Hematopoietic multipotent progenitor cell treated with erythropoietin and hydrocortisone succinate and interleukin-3 and kit ligand, for 15 days (in vitro differentiated cells): Measurements from ENCODE around the gene L2HGDH.
"Not testable (repeated sequence)": the region's sequence is repeated elsewhere in the genome, so short reads cannot be mapped to it uniquely, and the experiment has no call there.

Experiments
- DNase-seq: peaks from one replicate; pipeline ENCODE4 v3.0.0-alpha.2; 2015; ENCODE audit warnings: low spot score

L2HGDH gene

DNA sequence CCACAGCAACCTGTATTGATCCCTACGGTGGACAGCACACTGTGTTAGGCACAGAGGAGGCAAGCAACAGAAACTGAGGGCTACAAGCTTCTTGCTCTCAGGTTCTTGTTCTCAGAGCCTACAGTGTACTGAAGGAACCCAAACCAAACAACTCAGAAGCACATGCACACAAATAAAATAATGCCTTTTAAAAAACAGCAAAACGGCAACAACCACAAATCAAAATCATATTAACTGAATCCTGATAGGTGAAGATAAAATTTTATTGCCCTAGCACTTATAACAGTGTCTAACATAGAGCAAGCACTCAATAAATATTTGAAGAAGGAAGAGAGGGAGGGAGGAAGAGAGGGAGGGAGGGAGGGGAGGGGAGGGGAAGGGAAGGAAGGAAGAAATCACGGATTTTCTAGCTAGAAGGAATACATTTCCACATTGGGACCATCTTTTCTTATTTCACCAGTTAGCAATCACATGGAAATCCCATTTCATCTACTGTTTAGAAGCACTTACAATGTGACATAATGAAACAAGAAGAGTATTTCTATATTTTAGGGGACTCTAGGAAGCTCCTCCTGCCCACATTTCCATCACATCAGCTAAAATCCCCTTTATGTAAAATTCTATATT is 27.3 kb upstream of the L2HGDH start:
- no peak for DNase-seq

DNA sequence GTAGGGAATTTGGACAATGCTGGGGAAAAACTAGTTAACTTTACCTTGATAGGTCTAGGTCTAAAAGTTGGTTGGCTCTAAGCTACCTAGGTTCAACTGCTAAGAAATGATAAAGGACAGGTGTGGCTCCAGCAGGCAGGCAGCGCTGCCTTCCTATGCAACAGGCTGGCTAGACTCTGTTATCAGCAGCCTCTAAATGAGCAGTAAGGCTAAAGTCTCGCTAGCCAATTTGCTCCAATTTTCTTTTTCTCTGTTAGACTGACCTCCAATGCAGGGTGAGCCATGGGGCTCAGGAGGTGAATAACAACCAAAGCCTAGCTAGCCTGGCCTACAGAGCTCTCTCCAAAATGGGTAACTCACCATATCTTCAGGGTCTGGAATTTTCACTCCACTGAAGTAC is 26.6 kb upstream of the L2HGDH start:
- DNase-seq = peak; percentile 55

DNA sequence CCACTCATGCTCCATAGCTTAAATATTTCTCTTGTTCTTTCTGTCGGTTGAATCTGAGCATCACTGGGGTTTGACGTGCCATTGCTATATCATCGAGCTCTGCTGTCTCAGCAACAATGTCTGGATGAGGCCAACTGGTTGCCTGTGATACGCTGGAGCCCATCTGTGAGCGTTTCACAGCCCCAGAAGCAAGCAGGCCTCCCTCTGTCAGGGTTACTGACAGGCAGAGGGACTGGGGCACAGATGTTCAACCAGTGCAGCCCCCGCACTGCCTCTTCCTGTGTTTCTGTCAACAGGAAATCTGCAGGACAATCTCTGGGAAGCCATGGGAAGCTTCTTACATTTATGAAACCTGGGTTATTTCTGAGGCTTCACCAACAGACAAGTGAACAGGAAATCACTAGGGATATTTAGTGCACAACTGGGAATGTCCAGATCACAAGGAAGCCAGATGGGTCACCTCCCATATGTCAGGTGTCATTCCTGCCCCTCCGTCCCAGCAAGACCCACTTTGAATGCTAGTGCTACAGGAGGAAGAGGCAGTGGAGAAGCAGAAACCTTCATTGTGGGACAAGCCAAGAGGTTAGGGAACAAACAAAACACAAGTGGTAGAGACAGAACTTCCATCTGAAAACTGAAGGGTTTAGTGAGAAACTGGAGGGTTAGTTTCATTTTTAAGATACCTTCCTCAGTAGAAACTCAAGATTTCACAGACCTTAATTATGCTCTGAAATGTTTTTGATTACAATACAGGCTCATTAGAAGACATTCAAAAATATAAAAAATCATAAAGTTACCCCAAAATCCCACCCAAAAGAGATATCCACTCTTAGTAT is 24.2 kb upstream of the L2HGDH start:
- DNase-seq = peak; percentile 68

DNA sequence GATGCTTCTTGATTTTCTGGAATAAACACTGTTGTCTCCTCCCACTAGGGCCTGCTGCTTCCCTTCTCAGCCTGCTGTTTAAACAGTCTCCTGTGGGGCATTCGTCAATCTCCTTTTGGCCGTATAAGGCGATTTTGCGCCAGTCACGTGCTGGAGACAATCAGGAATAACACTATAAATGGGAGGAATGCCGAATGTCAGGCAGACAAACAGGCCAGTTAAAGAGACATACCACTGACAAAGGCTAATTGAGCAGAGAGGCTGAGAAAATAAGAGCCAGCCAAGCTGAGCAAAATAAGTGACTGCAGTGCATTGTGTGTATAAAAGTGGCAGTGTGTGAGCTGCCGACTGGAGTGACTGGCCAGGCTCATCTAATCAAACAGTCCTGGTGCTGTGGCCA is 23.4 kb upstream of the L2HGDH start:
- DNase-seq = no peak

DNA sequence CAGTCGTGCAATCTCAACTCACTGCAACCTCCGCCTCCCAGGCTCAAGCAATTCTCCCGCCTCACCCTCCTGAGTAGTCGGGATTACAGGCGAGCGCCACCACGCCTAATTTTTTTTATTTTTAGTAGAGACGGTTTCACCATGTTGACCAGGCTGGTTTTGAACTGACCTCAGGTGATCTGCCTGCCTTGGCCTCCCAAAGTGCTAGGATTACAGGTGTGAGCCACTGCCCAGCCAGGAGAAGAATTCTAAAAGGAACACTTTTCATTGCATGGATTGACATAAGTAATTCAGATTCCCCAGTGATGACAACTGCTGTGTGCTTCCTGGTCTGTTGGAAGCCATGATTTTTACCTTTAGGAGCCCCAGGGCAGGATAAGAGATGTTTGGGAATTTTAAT is 22.2 kb upstream of the L2HGDH start:
- no peak for DNase-seq

DNA sequence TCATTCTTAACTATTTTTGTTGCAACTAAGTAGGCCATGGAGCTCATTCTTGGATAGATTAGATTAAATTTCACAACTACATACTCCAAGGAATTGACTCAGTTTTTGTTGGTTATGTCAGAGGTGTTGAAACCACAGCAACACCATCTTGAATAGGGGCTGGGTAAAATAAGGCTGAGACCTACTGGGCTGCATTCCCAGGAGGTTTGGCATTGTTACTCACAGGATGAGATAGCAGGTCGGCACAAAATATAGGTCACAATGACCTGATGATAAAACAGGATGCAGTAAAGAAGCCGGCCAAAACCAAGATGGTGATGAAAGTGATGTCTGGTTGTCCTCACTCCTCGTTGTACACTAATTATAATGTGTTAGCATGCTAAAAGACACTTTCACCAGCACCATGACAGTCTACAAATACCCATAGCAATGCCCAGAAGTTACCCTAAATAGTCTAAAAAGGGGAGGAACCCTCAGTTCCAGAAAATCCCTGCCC is 21.0 kb upstream of the L2HGDH start:
- no peak for DNase-seq

DNA sequence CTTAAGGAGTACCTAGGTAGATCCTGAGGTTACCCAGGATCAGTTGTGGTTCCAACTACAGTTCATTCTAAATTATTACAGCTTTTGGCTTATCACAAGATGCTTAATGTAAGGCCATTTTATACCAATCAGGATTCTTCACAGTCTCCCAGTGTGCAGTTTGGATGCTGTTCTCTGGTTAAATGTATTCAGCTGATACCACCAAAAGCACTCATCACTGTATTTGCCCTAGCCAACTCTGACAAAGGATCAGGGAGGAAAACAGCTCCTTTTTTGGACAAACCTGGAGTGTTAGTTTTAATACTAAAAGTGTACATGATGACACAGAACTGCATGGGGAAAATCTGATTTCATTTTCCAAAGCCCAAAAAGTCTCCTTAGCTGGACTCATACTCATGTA is 19.6 kb upstream of the L2HGDH start:
- no peak for DNase-seq

DNA sequence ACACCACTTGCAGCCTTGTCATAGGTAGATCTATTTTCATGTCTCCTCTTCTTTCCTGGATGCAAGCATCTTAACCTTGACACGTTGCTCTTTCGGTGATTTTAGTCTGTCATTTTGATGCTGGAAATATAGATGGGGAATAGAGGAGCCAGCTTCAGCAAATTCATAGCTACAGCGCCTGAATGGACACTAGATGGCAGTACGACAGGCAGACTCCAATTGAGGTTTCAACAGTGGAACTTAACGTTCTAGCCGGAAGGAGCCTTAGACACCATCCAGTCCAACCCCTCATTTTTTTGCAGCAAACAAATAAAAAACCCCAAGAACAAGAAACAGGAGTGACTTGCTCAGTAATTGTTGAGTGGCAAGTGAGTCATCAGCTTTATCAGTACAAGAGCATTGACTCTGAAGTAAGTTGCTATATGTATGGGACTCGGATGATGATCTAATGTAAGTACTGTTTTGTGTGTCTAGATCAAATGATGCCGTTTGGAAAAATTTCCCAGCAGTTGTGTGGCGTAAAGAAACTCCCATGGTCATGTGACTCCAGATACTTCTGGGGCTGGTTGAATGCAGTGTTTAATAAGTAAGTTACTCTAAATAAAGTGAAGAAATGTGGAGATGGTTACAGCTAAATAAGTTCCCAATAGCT is 9.1 kb upstream of the L2HGDH start:
- peak; percentile 90 for DNase-seq

DNA sequence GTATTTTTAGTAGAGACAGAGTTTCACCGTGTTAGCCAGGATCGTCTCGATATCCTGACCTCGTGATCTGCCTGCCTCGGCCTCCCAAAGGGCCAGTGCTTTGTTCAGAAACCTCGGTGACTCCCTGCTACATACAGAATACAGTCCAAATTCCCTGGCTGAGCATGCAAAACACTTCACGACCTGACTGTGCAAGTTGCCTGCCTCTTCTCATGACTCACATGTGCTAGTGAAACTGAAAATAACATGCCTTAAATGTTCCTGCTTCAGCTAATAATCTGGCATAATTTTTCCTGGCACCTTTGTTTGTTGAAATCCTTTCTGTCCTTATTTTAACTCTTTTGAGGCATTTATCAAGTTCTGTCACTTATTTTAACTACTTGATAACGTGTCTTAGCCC is 8.3 kb upstream of the L2HGDH start:
- DNase-seq = peak; percentile 44

DNA sequence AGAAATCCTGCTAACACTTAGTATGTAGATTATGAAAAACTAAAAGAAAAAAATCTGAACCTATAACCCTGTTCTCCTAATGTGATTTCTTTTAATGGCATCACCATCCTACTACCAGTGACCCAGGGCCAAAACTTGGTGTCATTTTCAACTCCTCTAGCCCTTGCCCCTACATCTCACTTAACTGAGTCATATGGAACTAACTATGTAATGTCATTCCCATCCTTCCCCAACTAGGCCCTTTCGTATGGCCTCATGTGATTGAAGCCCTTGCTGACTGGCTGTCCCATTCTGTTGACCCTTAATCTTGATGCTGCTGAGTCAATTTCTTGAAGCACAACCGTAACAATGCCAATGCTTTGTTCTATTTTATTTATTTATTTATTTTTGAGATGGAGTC is 7.7 kb upstream of the L2HGDH start:
- DNase-seq = no peak

DNA sequence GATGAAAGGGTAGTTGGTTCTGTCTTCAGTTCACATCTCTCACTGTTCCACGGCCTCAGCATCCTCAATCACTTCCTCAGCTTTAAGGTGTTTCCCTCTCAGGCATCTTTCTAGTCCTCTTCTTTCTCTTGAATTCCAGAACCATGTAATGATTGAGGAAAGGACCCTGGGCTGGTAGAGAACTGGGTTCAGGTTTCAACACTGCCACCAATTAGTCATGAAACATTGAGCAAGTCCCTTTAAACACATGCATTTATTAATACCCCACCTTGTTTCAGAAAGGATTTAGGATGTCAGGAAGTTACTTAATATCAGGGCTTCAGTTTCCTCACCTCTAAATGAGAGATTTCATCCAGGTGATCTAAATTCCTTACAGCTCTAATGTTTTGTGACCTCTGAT is 7.3 kb upstream of the L2HGDH start:
- DNase-seq = no peak

DNA sequence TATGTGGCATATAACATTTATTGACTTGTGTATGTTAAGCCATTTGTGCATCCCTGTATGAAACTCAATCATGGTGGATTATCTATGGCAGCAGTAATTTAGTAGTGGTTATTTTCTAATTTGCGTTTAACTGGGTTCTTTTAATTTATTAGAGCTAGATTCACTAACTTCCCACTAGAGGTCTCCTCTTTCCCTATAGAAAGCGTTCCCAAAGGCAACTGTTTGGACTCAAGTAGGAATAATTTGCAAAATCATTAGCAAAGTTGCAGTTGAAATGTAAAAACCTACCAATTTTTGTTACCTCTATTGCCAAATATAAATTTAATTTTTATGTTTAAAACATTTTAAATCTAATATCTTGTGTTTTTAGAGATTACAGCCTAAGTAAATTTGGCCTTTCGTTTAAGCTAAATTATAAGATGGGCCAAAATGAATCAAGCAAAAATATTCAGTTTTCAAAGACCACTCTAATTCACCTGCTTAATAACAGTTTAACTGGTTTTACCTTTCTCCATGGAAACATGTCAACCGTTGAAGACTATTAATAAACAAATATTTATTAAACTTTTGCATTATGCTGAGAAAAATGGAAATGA is 6.1 kb upstream of the L2HGDH start:
- DNase-seq = peak; percentile 77

DNA sequence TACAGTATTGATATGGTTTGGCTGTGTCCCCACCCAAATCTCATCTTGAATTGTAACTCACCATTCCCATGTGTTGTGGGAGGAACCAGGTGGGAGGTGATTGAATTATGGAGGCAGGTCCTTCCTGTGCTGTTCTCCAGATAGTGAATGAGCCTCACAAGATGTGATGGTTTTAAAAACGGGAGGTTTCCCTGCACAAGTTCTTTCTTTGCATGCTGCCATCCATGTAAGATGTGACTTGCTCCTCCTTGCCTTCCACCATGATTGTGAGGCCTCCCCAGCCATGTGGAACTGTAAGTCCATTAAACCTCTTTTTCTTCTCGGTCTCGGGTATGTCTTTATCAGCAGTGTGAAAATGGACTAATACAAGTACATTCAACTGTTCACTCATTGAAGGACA is 2.1 kb upstream of the L2HGDH start:
- DNase-seq = not testable (repeated sequence)

DNA sequence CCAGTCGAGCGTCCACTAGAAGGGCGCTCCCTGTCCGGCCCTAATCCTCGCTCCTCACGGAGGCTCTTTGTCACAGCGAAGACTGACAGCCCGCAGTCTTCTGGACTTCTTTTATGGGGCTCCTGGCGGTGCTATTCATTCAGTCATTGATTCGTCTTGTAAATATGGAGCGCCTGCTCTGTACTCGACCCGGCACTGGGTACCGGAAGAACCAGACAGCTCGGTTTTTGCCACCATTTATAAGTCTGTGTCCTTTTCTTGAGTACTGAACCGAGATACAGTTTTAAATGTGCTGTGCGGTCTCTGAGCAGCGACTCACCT is 665 bp upstream of the L2HGDH start:
- DNase-seq = no peak

DNA sequence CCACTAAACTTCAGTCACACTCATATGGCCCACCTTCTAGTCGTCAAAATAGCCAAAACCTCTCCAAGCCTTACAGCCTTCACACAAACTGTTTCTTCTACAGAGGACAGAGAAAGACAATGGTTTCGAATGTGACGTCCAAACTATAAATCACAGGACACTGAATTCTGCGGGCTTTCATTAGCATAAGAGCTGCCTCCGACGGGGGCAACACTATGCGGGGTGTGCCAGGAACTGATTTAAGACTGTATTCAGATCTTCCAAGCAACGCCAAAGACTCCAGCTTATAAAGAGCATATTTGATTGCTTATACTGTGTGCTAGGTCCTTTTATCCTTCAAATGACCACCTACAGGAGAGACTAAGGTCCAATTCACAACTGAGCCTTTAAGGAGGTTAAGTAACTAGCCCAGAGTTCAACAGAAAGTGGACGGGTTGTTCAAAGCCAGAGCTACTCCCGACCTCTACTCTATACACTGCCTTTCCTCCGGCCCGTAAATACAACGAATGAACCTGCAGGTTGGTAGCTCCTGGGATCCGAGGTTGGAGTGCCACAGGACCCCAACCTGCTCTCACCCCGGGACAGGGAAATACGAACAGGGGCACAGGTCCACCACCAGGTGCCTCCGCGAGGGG is 575 bp downstream of the L2HGDH start:
- no peak for DNase-seq

DNA sequence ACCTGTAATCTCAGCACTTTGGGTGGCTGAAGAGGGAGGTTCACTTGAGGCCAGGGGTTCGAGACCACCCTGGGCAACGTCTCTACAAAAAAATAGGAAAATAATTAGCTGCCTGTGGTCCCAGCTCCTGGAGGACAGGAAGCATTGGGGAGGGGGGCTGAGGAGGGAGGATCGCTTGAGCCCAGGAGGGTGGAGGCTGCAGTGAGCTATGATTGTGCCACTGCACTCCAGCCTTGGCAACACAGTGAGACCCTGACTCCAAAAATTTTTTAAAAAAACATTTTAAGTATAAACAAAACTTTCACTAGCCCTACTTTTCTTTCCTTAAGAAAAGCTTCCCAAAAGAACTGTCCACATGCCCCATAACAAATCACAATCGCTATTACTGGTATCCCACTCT is 1.6 kb downstream of the L2HGDH start:
- DNase-seq = no peak

DNA sequence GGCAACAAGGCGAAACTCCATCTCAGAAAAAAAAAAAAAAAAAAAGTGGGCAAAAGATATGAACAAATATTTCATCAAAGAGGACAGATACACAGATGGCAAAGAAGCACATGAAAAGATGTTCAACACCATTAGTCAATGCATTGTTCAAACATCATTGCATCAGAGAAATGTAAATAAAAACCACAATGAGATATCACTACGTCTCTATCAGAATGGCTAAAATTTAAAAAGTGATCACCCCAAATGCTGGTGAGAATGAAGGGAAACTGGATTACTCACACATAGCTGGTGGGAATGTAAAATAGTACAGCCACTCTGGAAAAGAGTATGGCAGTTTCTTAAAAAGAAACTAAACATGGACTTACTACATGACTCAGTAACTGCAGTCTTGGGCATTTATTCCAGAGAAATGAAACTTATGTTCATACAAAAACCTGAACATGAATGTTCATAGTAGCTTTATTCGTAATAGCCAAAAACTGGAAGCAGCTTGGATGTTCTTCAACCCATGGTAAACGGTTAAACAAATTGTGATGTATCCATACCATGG is 3.6 kb downstream of the L2HGDH start:
- DNase-seq = no peak

DNA sequence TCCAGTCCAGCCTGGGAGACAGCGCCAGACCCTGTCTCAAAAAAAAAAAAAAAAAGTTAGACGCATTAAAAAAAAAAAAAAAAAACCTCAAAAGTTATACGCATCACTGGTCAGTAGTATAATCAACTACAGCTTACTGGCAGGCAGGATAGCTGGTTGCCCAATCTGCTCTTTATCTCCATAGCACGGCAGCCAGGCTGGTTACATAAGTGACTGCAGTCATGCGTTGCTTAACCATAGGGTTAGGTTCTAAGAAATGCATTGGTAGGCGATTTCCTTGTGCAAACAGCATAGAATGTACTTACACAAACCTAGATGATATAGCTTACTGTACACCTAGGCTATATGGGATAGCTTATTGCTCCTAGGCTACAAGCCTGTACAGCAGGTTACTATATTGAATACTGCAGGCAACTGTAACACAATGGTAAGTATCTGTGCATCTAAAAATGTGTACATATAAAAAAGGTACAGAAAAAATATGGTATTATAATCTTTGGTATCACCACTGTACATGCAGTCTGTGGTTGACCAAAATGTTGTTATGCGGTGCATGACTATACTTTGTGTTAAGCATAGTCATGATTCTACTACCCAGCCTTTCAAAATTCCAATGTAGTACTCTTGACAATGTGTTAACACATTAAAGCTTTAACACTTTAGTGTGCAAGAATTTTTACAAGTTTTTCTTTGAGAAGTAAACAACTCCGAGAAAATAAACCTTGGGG is 8.1 kb downstream of the L2HGDH start:
- DNase-seq = peak; percentile 79

DNA sequence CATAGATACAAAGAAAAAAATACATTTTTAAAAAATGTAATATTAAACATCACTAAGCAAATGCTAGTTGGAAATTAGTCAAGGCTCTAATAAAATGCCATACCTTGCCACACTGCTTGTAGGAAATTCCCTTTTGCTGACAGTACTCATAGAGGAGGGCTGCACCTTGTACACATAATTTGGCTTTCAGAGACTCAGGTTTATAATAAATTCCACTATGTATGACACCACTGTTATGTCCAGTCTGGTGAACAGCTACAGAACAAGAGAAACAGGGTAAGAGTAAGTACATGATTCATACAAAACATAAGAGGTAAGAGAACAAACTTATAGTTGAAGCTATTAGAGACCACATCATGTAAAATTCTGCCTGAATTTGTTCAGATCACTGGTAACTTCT is 10.1 kb downstream of the L2HGDH start:
- DNase-seq = no peak

DNA sequence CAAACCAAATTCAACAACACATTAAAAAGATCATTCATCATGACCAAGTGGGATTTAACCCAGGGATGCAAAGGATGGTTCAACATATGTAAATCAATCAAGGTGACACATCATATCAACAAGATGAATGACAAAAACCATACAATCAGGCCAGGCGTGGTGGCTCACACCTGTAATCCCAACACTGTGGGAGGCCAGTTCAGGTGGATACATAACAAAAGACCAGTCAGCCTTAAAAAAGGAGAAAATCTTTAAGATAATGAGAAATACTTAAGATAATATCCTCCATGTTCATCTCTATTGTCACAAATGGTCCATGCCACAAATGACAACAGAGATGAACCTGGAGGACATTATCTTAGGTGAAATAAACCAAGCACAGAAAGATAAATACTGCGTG is 12.4 kb downstream of the L2HGDH start:
- no peak for DNase-seq

DNA sequence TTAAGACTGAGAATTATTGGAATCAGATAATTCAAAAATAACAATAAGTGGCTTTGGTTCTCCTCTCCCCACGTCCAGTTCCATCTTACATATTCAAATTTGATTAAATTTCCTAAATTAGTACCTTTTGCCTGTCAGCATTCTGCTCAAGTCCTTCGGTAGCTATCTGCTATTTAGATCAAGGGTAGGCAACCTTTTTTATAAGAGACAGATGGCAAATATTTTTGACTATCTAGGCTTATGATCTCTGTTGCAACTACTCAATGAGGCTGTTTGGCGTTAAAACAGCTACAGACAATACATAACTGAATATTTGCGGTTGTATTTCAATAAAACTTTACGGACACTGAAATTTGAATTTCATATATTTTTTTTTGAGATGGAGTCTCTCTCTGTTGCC is 21.7 kb downstream of the L2HGDH start:
- no peak for DNase-seq
